Epidermal melanocyte (primary cell): ENCODE data around the gene GALT.

Experiments used
- DNase-seq: peaks from one replicate; pipeline ENCODE4 v3.0.0; 2011; ENCODE audit warnings: low spot score; ENCODE audit not compliant: insufficient read length

The GALT gene

GRCh38 chr9:34684145-34684544, 37.7 kb downstream of the GALT start:
- DNase-seq: no peak

- no peak for DNase-seq
Observed at GRCh38 chr9:34684816-34685215, 38.3 kb downstream of the GALT start.

DNA sequence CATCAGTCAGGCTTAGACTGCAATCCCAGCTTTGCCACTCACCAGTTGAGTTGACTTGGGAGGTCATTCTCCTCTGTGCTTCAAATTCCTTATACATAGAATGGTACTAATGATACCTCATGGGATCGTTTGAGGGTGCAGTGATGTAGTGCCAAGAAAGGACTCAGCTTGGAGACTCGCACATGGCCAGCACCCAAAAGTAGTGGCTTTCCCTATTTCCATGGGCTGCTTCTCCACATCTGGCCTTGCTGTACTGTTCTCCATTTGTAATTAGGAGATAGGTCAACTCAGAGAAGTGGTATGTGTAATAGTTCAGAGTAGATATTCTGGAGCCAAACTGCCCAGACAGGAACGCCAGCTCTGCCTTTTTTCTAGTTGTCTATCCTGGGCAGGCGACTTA, 39.1 kb downstream of the GALT start:
- DNase-seq: no peak

GRCh38 chr9:34686231-34686630, 39.8 kb downstream of the GALT start:
- DNase-seq: no peak

DNA sequence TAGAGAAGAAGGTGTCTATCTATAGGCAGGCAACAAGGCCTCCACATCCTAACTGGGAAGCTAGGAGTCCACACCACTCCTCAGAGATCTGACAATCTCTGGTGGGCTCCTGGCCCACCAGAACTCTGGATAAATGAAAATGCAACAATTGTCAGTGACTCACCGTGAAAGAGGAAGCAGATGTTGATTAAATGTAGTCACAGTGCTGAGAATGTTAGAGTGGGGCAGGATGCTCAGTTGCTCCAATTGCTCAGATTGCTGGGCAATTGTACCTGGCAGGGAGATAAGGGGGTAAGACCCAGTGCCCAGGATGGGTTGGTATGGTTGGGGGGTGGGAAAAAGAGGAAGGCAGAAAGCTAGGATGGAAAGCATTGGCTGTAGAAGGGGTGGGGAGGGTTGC, 40.3 kb downstream of the GALT start:
- no peak for DNase-seq

DNA sequence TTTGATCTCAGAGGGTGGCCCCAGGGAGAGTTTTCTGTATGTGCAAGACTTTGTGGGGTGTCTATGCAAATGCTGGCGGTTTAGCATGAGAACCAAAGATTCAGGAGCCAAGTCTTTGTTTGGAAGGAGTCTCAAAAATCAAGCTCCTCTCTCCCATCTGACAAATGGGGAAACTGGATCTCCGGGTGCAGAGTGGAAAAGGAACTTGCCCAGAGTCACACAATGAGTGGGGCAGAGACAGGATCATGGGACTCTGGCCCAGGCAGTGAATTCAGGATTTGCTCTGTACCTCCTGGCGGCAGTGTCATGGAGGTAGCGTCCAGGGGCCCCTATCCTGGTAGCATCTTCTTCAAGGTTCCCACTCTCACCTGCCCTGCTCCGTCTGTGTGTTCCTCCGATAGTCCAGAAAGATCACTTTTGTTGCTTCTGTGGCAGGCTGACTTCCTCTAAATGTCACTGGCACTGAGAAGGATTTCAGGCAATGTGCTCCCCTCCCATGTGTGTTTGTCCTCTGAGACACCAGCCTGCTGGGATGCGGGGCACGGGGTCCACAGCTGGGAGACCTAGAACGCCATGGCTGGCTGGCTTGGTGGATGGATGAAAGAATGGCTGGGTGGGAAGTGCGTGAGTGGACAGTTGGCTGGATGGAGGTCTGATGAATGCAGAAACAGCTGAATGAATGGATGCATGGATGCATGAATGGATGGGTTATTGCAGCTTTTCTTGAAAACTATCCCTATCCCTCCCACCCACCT, 41.0 kb downstream of the GALT start:
- no peak for DNase-seq

DNA sequence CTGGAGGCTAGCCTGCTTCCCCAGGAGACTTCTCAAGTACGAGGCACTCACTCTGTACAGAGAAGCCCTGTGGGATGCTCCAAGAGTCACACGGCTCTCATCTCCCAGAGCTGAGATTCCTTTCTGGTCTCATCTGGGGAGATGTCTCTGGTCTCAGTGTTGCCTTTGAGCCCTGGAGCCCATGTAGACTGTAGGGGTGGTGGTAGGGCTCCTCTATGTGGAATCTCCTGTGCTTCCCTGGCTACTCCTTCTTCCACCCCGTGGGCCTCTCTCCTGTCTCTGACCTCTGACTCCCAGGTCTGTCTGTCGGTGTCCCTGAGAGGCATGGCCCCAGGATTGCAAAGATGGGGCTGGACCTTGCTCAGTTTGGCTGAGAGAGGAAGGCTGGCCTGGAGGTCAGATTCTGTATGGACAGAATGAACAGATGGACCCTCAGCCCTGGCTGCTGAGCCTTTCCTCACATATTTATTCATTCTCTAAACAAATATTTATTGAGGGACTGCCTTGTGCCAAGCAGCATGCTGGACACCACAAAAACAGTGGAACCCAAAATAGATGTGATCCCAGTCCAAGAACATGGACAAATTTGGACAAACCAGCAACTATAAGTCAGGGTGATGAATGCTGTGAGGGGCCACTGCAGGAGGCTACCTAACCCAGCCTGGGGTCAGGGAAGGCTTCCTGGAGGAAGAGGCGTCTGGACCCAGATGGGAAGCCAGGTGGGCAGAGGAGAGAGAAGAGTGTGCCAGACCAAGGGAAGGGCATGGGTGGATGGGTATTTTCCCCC, 42.0 kb downstream of the GALT start:
- DNase-seq: no peak

- DNase-seq: no peak
Observed at GRCh38 chr9:34689116-34689470, 42.6 kb downstream of the GALT start.

- DNase-seq: no peak
Observed at GRCh38 chr9:34689512-34689911, 43.0 kb downstream of the GALT start.

DNA sequence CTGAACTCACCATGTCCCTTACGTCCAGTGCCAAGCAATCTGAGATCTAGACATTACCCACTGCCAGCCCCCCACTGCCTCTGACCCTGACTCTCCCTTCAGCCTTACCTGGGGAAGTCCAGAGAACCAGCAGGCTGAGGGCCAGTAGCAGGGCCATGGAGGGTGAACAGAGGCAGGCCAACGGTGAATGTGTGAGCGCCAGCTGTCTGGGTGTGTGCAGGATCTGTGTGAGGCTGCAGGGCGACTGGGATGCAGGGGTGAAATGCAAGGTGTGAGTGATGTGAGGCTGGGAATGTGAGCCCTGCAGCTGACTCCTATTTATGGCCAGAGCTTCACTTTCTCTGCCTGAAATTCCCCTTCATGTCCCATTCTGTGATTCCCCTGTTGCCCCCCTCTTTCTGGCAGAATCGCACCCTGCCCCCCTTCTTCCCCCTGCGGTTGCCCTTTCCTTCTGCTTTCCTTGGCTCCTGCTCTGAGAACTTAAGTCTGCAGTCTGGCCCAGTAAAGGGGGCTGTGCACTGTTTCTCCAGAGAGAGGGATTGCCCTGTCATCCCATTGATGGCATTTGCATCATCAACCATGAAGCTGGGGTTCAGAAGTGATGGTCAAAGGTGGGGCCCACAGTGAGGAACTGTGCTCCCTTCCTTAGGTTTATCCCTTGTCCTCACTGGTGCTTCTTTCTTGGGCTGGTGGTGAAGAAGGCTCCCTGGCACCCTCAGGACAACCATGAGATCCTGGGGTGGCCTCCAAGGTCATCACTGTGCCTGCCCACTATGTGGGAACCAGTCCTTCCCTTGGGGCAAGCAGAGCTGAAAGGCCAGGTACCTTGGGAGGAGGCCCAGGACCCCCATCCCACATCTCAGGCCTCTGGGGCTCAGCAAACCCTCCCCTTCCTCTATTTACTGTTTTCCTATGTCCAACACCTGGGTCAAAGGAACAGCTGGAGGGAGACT, 44.8 kb downstream of the GALT start, which contains the start of gene CCL19:
Gene CCL19 (minus strand): TSS at position 294 of the 953 bp plus-strand sequence. CDS start 137 bp downstream, at position 157.
- no peak for DNase-seq

GRCh38 chr9:34691936-34692315, 45.5 kb downstream of the GALT start:
- DNase-seq: no peak

- no peak for DNase-seq
Observed at GRCh38 chr9:34693560-34693959, 47.1 kb downstream of the GALT start.

- DNase-seq: no peak
Observed at GRCh38 chr9:34694811-34695210, 48.3 kb downstream of the GALT start.
